LNCaP clone FGC (cell line): ENCODE results near the gene DOK7.
A peak's percentile ranks its signal among the peaks of the same experiment; 100 is the strongest.
"Not testable (repeated sequence)": the region's sequence is repeated elsewhere in the genome, so short reads cannot be mapped to it uniquely, and the experiment has no call there.

Experiments
- DNase-seq: peaks from one replicate; pipeline ENCODE4 v3.0.0-alpha.2; 2011; ENCODE audit warnings: low read depth
- H3K4me3 ChIP-seq: 2 replicates; pipeline ENCODE4 v1.5.1; 2011; ENCODE audit warnings: mild to moderate bottlenecking, low read depth, low read length, control low read depth
- CTCF ChIP-seq: IDR thresholded peaks from 2 replicates; pipeline ENCODE4 v1.5.1; 2012; ENCODE audit warnings: mild to moderate bottlenecking; ENCODE audit not compliant: control insufficient read depth, insufficient read depth; ENCODE audit errors: extremely low read depth

DOK7 gene

GRCh38 chr4:3452376-3452775, 10.7 kb upstream of the DOK7 start:
- DNase-seq = no peak
- no peak overlapping the region for H3K4me3 ChIP-seq
- peak; percentile 28; the same call in 1 of the 2 replicates for TF ChIP-seq CTCF

GRCh38 chr4:3455596-3455995, 7.5 kb upstream of the DOK7 start:
- not testable (repeated sequence) for DNase-seq, H3K4me3 ChIP-seq

- no peak for TF ChIP-seq CTCF
- H3K4me3 ChIP-seq = no peak overlapping the region
- no peak for DNase-seq
These were observed 4.7 kb upstream of the DOK7 start for GRCh38 chr4:3458371-3458770.

GRCh38 chr4:3459156-3459555, 4.0 kb upstream of the DOK7 start:
- H3K4me3 ChIP-seq, DNase-seq: not testable (repeated sequence)

GRCh38 chr4:3460926-3461325, 2.2 kb upstream of the DOK7 start:
- no peak for DNase-seq
- TF ChIP-seq CTCF = no peak
- no peak overlapping the region for H3K4me3 ChIP-seq

- H3K4me3 ChIP-seq = no peak overlapping the region
- TF ChIP-seq CTCF = no peak
- DNase-seq = peak; percentile 80
These were observed 1.4 kb upstream of the DOK7 start for GRCh38 chr4:3461515-3462291.

- H3K4me3 ChIP-seq = no peak overlapping the region
- TF ChIP-seq CTCF = no peak
- DNase-seq = no peak
These were observed 751 bp upstream of the DOK7 start for GRCh38 chr4:3462321-3462789.
